Hematopoietic multipotent progenitor cell treated with erythropoietin and hydrocortisone succinate and interleukin-3 and kit ligand, for 15 days (in vitro differentiated cells): ENCODE data around the gene RING1.
A peak's percentile ranks its signal among the peaks of the same experiment; 100 is the strongest.

Source experiments
- DNase-seq: peaks from one replicate; pipeline ENCODE4 v3.0.0-alpha.2; 2015; ENCODE audit warnings: low spot score

RING1 gene

GRCh38 chr6:33208091-33208967, at the start of gene RING1:
TSS of gene RING1 (plus strand) at chr6:33208500. CDS start at chr6:33208823, 323 bp downstream.
- DNase-seq: peak; percentile 88

DNA sequence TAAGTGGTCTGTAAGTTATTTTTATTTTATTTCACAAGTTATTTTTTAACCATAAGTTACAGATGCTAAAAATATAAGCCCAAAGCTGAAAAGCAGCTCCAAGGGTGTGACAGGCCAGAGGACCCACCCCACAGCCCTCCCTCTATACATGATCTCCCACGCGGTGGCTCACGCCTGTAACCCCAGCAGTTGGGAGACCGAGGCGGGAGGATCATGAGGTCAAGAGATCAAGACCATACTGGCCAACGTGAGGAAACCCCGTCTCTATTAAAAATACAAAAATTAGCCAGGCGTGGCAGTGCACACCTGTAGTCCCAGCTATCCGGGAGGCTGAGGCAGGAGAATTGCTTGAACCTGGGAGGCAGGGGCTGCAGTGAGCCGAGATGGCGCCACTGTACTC, 48.2 kb upstream of the RING1 start:
- no peak for DNase-seq

DNA sequence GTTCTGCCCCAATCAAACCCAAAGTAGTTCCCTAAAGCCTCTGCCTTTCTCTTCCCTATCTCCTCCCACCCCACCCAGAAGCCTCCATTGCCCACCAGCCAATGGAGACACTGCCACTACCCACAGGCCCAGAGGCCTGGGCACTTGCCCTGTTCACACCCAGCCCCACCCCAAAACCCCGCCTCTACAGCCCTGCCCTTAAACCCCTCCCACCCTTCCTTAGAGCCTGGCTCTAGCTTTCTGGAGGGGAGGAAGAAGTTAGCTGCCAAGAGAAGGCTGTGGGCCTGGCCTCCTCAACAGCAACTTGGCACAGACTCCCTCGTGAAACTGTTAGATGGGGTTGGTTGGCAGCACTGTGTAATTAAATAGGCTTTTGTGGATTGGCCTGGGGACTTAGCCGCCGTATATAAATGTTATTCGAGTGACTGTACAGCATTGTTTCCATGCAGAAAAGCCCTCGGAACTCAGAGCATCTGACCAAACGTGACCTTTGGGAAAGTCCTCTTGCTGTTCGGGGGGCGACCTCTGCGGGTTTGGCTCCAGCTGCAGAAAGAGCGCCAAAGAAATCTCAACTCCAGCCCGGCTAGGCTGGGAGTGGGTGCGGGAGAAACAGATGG, 47.5 kb upstream of the RING1 start:
- peak; percentile 75 for DNase-seq

DNA sequence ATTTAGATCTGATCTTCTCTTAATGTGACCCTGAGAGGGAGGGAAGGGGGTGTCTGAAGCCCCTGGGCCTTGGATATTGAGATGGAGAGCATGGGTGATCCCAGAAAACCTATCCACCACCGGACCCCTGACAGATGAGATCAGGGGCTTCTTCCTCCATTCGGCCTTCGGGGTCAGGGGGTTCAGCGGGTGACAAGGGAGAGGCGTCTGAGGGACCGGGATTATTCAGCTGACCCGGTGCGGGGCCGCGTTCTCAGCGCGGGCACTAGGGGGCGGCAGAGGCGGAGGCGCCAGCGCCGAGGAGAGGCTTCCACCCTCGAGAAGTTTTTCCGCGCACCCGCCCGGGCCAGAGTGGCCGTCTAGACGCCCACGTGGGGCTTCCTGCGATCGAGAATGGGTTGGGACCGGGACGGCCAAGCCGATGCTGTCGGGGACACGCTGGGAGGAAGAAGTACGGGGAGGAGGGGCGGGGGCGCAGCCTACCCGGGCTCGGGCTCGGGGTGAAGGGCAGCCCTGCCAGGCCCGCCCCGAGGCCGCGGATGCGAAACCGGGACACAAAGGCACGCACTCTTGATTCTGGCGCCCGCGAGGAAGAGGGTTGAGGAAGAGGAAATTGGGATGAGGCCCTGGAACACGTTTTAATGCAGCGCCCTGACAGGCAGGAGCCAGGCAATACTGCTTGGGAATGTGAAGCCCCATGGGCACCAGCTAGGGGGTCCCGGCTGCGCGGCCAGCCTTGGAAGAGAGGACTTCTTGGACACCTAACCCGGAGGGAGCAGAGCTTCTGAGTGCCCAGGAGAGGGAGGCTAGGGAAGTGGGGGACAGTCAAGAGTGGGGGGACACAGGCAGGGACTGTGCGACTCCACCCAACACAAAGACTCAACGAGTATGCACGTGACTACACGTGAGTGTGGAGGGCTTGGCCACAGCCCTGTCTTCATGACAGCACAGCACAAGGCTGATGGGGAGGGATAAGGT, 46.7 kb upstream of the RING1 start:
- DNase-seq: peak; percentile 77

DNA sequence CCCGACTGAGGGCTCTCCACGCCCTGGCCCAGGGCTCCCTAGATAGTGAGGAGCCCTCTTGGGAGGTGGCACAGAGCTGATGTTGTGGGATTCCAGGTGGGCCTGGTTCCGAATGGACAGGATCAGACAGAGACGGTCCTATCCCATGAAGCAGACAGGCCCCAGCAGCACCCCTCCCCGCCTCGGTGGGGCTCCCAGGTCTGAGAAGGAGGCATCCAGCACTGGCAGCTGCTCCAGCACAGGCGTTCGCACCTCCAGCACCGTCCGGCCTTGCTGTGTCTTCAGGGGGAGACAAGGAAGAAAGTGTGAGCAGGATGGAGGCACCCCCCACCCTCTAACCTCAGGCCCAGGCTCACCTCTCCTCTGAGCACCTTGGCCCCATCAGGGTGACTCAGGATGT, 44.8 kb upstream of the RING1 start:
- DNase-seq: no peak

DNA sequence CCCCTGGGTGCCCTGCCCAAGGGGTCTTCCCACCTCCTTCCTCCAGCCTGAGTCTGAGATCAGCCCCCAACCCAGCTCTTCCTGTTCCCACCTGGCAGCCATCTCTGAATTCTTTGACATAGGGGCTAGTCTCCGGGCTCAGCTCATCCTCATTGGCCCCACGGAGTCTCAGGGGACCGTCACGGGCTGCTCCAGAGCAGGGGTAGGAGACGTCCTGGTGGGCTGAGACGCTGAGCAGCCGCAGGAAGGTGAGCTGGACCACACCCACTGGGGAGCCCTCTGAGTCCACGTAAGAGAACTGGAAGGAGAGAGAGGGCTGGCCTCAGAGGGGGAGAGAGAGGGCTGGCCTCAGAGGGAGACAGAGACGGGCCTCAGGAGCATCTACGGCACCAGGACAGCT, 44.1 kb upstream of the RING1 start:
- DNase-seq: no peak

DNA sequence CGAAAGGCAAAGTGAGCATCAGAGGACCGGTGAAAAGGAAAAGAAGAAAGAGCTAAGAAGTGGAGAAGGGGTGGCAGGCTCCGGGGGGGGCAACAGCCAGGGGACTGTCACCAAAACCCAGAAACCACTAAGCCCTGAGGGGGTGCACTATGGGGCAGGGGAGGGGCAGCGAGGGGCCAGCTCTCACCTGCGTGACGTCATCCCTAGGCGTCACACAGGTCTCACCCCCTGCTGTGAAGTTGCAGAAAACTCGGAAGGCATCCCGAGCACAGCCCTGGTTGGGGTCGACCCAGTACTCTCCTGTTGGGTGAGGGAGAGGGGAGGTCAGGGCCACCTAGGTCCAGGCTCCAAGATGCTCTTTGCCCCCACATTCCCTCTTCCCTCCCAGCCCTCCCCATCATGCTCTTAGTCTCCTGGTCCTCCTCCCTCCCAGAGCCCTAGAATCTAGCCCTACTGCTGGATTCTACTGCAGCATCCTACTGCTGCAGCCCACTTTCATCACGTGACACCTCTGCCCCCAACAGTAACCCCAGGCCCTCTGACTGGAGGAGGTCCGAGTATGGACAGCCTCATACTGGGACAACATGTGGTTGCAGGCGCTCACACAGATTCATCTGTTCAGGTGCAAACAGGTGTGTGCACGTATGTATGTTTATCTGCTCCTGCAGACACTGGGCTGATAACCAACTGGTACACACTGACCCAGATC, 43.5 kb upstream of the RING1 start:
- no peak for DNase-seq

DNA sequence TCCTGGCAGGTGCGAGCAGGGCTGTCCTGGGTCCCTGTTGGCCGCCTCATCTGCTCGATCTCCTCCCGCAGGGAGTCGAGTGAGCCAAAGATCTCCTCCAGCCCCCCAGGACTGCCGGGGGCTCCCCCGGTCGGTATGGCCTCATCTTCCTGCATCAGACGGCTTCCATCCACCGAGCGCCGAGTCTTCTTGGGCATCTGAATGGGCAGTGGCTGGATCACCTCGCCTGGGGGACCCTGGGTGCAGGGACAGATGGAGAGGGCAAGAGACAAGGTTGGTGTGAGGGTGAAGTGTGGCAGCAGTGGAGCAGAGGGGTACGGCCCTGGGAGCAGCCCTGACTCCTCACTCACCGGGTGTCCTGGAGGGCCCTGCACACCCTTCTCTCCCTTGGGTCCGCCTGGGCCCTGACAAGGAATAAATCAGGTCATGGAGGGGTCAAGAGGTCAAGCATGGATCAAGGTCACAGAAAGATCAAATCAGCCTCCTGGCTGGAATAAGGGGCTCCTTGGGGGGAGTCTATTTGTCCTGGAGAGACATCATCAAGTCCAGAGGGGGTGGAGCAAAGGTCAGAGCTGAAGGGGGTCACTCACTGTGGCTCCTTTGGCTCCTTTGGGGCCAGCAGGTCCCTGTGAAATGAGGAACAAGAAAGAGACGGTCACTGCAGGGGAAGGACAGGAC, 42.6 kb upstream of the RING1 start:
- no peak for DNase-seq

- no peak for DNase-seq
These were observed 41.9 kb upstream of the RING1 start for GRCh38 chr6:33166363-33166762.

DNA sequence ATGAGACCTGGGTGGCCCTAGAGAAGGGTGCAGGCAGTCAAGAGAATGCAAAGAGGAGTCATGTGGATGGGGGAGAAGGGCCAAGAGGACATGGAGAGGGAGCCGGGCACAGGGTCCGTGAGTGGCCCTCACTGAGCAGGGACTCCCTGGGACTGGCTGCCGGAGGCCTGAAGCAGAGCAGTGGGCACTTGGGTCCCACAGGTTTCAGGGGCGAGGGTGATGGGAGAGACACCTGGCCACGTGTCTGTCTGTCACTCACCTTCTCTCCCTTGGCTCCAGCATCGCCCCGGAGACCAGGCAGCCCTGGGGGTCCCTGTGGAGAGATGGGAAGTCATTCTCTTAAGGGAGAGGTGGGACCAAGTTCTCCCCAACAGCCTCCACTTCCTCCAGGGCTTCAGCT, 41.5 kb upstream of the RING1 start:
- no peak for DNase-seq

GRCh38 chr6:33167374-33168283, 40.7 kb upstream of the RING1 start:
- DNase-seq: no peak

GRCh38 chr6:33168284-33168601, 40.1 kb upstream of the RING1 start:
- no peak for DNase-seq

GRCh38 chr6:33168639-33169038, 39.7 kb upstream of the RING1 start:
- DNase-seq: no peak

GRCh38 chr6:33169291-33170175, 38.8 kb upstream of the RING1 start:
- no peak for DNase-seq

DNA sequence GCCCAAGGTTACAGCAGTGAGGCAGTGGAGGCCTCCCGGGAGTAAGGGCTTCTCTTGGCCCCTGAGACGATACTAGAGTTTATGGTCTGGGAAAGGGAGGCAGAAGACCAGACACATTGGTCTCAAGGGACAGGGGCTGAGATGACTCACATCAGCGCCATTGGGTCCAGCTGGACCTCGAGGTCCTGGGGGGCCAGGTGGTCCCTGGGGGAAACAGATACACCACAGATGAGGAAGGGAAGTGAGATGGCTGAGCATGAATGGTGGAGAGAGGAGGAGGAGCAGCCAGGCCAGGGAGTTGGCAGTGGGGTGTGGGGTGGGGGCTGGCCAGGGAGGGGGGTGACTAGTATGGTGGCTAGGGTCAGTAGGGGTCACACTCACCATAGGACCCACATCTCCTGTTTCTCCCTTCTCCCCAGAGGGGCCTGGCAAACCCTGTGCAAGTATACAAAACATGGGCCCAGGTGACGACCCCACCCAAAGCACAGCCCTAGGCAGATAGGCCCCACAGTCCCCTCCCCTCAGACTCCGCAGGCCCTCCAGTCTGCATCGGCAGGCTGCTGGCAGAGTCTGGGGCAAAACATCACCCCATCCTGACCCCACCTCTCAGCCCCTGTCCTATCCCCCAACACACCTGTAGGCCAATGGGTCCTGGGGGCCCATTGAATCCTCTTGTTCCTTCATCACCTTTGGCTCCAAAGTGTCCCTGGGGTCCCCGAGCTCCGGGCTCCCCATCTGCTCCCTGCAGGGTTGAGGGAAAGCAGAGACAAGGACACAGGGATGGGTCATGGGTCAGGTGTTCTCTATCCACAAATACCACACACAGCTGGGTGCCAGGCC, 37.9 kb upstream of the RING1 start:
- no peak for DNase-seq

GRCh38 chr6:33171016-33171879, 37.1 kb upstream of the RING1 start:
- DNase-seq: no peak
